ENCODE data around the gene F8. TPM values are rescaled to one million over a fixed set of nuclear protein-coding genes. Genes with fewer than 3 reads are reported as not detected.

The F8 gene
- total and polyA plus RNA-seq, 8 donors = 2.5 to 22.0 (median 8.5) TPM

GRCh38 chrX:154795016-154795415 is 227.5 kb downstream of the F8 start:
- H3K27me3 ChIP-seq = no peaks in the 10 kb centered on the region
- no peak for ATAC-seq
- H3K9me3 ChIP-seq = no peaks in the 10 kb centered on the region
- peaks cover 0 to 20% (median 7%) of the 10 kb centered on the region in 3 donors for H3K4me1 ChIP-seq
- no peak overlapping the region for H3K4me3 ChIP-seq
- DNase-seq = no peak
- intact Hi-C loops (cut with DNase I) = no loop called here
- no peak for TF ChIP-seq CTCF (IDR thresholded peaks at IDR 0.05)
- H3K27ac ChIP-seq = peak overlapping the region in 1 of 4 donors; percentile 16
- no peak for FAIRE-seq
- H3K36me3 ChIP-seq = no peaks in the 10 kb centered on the region
- WGBS, 2 donors = 64 to 92% methylated on average over 2 of the region's 2 CpGs

- Histone ChIP-seq H3K9me3 (no peaks in the 10 kb centered on the region), H3K36me3 (no peaks in the 10 kb centered on the region), H3K4me3 (no peak overlapping the region), H3K27ac (no peak overlapping the region), H3K27me3 (no peaks in the 10 kb centered on the region), H3K4me1 (peaks cover 0 to 7% (median 7%) of the 10 kb centered on the region in 3 donors)
- WGBS, 2 donors = 55 to 57% methylated on average over 7 of the region's 7 CpGs
- DNase-seq = no peak
- TF ChIP-seq CTCF (IDR thresholded peaks at IDR 0.05) = no peak
- peak in 1 of 4 donors; percentile 27 for ATAC-seq
- intact Hi-C loops (cut with DNase I) = no loop called here
- peak; percentile 65 for FAIRE-seq
Observed at GRCh38 chrX:154793084-154793795, 229.3 kb downstream of the F8 start.

DNA sequence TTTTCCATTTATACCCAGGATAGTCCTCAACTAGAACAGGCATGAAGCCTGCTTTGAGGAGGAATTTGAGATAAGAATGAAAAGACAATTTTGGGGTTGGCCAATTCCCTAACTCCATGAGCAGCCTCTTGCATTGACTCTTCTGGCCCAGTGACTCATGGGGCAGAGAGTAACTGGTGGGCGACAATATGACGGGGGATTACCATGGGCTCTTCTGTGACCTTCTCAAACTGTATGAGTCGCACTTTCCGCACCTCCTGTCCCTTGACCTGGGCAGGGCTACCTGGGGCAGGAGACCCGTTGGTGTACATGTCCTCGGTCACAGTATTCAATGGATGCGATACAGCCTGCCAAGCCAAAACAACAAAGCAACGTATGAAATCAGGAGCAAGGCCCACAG is 230.6 kb downstream of the F8 start:
- Histone ChIP-seq H3K9me3 (no peaks in the 10 kb centered on the region), H3K36me3 (no peaks in the 10 kb centered on the region), H3K27me3 (no peaks in the 10 kb centered on the region), H3K27ac (peak overlapping the region in 2 of 4 donors; percentile 10 to 20), H3K4me1 (peaks cover 0 to 7% (median 7%) of the 10 kb centered on the region in 3 donors), H3K4me3 (no peak overlapping the region)
- DNase-seq = no peak
- peak in 1 of 4 donors; percentile 18 for ATAC-seq
- no peak for FAIRE-seq
- no peak for TF ChIP-seq CTCF (IDR thresholded peaks at IDR 0.05)
- WGBS, 2 donors = 80 to 86% methylated on average over 8 of the region's 8 CpGs
- intact Hi-C loops (cut with DNase I) = no loop called here

DNA sequence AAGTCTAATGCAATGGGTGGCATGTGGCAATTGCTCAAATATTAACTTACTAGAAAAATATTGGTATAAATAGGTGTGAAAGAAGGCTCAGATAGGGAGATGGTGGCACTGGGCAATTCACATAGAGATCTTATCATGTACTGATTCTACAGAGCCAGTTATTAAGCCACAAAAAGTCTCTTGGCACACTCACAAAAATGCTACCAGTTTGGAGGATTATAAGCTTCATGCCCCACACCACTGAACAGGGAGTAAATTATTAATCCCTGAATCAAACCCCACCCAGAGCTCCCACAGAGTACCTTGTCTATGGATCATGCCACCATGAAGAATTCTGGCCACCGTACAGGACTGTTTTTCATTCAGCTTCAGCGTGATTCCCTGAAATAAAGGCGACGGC is 231.1 kb downstream of the F8 start:
- H3K4me3 ChIP-seq = no peak overlapping the region
- peak overlapping the region in 1 of 4 donors; percentile 20 for H3K27ac ChIP-seq
- TF ChIP-seq CTCF (IDR thresholded peaks at IDR 0.05) = no peak
- intact Hi-C loops (cut with DNase I) = no loop called here
- H3K36me3 ChIP-seq = no peaks in the 10 kb centered on the region
- FAIRE-seq (no peak), DNase-seq (no peak), ATAC-seq (peak; percentile 35 to 83 (median 78))
- WGBS, 2 donors = 56 to 67% methylated on average over 4 of the region's 4 CpGs
- H3K27me3 ChIP-seq = no peaks in the 10 kb centered on the region
- peaks cover 0 to 7% (median 7%) of the 10 kb centered on the region in 3 donors for H3K4me1 ChIP-seq
- no peaks in the 10 kb centered on the region for H3K9me3 ChIP-seq

Small RNAs within 50 kb of the gene (microRNA-seq; reads per million reads assigned to microRNA genes)
- 0 reads per million in 2 donors for gene MIR1184-1

Other genes with a start within 250 kb of the F8 start
- gene MPP1, start 217.2 kb downstream of the F8 start, total RNA-seq = 10 to 100 TPM; 15.8 to 27.2 (median 21.4) TPM
- 10 to 100 TPM; 24.8 to 80.3 TPM for gene MPP1, start 217.2 kb downstream of the F8 start, polyA plus RNA-seq
- gene SMIM9, start 188.1 kb downstream of the F8 start, total RNA-seq = not detected
- not detected for gene SMIM9, start 188.1 kb downstream of the F8 start, polyA plus RNA-seq
- gene F8A1, start 136.4 kb downstream of the F8 start, total RNA-seq = 10 to 100 TPM in 5 of 6 donors, 1 to 10 TPM in 1; 7.4 to 24.0 (median 15.3) TPM
- gene F8A1, start 136.4 kb downstream of the F8 start, polyA plus RNA-seq = 10 to 100 TPM; 13.0 to 19.9 TPM
- 10 to 100 TPM; 50.3 to 74.6 (median 70.2) TPM for gene FUNDC2, start 4.1 kb upstream of the F8 start, total RNA-seq
- gene FUNDC2, start 4.1 kb upstream of the F8 start, polyA plus RNA-seq = 10 to 100 TPM; 75.7 to 88.1 TPM
- gene CMC4, start 48.4 kb upstream of the F8 start, total RNA-seq = 1 to 10 TPM; 2.6 to 5.0 (median 3.1) TPM
- gene CMC4, start 48.4 kb upstream of the F8 start, polyA plus RNA-seq = 10 to 100 TPM; 10.8 to 16.6 TPM
- gene MTCP1, start 48.4 kb upstream of the F8 start, total RNA-seq = 10 to 100 TPM; 10.9 to 18.3 (median 15.5) TPM
- 10 to 100 TPM; 22.7 to 55.9 TPM for gene MTCP1, start 48.4 kb upstream of the F8 start, polyA plus RNA-seq
- 10 to 100 TPM in 2 of 6 donors, 1 to 10 TPM in 4; 7.5 to 13.2 (median 9.2) TPM for gene BRCC3, start 48.8 kb upstream of the F8 start, total RNA-seq
- 1 to 10 TPM; 4.6 to 8.2 TPM for gene BRCC3, start 48.8 kb upstream of the F8 start, polyA plus RNA-seq
- gene VBP1, start 193.7 kb upstream of the F8 start, total RNA-seq = 10 to 100 TPM in 5 of 6 donors, 1 to 10 TPM in 1; 8.0 to 18.7 (median 13.8) TPM
- gene VBP1, start 193.7 kb upstream of the F8 start, polyA plus RNA-seq = 10 to 100 TPM; 10.9 to 22.7 TPM
- gene RAB39B, start 241.8 kb upstream of the F8 start, total RNA-seq = 1 to 10 TPM in 5 of 6 donors, under 1 TPM in 1; 1.00 to 2.1 (median 1.2) TPM
- 1 to 10 TPM; 1.2 to 3.7 TPM for gene RAB39B, start 241.8 kb upstream of the F8 start, polyA plus RNA-seq

Measured in pancreas (tissue), 10 donors.